NCI-H2081 treated with DMSO at 0.1 percent for 48 hours (cell line): Measurements from ENCODE around the gene NOC4L.
"Not testable (repeated sequence)": the region's sequence is repeated elsewhere in the genome, so short reads cannot be mapped to it uniquely, and the experiment has no call there.

Experiments
- DNase-seq: peaks from one replicate; lab custom pipeline; 2025; lab: John Stamatoyannopoulos, UW

The NOC4L gene

DNA sequence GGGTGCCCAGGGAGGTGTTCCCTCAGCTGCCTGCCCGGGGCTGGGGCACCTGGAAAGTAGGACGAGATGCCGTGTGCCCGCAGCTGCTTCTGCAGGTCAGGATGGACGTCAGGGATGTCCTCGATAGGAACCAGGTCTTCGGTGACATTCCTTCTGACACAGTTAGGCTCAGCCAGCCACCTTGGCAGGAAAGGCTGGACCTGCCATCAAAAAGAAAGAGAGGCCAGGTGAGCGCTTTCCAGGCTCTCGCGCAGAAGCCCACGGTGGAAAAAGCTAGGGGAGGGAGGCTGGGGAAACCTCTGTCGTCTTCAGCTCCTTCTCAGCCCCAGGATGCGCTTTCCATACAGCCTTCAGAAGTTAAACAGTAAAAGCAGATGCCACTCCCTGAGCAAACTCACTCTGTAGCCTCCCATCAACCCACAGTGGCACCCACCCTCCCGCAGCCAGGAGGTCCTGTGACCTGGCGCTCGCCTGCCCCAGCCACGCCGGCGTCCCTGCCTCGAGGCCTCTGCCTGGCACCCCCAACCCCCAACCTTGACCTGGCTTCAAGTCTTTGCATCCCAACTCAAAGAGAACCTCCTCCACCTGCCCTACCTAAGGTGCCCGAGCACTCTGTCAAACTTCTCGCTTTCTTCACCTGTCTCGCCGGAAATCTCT is 1.4 kb upstream of the NOC4L start:
- no peak for DNase-seq

GRCh38 chr12:132143336-132144071 is 753 bp upstream of the NOC4L start:
- DNase-seq, result no peak

DNA sequence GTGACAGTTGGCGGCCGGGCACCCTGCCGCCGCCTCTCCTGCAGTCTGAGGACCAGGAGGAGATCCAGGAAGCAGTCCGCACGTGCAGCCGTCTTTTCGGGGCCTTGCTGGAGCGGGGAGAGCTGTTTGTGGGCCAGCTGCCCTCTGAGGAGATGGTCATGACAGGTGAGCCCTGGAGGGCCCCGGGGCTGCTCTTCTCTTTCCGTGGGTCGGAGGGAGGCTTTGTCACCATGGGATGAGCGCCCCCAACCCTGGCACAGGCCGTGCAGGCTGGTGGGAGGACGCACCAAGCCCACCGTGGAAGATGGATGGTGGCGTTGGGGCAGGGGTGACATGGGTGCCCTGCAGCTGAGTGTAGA is 532 bp downstream of the NOC4L start:
- DNase-seq, result no peak

- no peak for DNase-seq
These were observed 1.1 kb downstream of the NOC4L start for GRCh38 chr12:132145334-132145733.

DNA sequence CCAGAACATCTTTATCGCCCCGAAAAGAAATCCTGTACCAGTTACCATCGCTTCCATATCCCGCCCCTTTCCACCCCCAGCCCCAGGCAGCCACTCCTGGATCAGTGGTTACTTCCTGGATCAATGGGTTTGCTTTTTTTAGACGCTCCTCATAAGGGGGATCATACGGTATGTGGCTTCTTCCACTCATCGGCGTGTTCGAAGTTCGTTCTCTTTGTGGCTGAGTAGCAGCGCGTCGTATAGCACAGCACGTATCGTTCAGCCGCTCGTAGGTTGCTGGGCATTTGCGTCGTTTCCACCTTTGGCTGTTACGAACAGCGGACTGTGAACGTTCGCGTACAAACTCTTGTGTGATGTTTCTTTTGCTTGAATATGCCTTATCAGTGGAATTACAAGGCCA is 1.8 kb downstream of the NOC4L start:
- DNase-seq, result no peak

- no peak for DNase-seq
These were observed 2.6 kb downstream of the NOC4L start for GRCh38 chr12:132146772-132147422.

DNA sequence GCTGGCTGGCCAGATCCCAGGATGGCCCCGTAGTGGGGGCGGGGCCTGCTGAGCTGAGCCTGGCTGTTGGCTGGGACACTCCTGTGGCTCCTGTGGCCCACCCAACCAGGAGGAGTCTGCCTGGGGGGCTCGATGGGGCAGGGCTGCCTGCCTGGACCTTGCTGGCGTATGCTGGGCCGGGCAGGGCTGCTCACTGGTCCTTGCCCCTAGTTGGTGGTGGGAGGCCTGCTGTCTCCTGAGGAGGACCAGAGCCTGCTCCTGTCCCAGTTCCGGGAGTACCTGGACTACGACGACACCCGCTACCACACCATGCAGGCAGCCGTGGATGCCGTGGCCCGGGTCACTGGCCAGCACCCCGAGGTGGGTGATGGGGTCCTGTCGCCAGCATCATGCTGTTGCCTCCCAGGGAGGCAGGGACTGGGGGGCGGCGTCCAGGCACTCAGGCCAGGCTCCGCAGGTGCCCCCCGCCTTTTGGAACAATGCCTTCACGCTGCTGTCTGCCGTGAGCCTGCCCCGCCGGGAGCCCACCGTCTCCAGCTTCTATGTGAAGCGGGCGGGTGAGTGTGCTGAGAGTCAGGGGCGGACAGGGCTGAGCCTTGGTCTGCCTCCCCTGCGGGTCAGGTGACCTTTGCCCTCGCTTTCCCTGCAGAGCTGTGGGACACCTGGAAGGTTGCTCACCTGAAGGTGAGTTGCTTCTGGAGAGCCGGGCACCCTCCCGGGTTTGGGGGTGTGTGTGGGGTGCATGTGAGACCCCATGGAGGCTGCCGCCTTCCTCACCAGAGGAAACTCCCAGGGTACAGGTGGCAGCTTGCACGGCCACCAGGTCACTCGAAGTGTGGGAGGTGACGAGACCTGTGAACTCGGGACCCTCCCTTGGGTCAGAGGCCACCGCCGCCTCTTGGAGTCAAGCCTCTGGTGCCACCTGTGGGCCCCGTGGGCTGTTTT is 3.4 kb downstream of the NOC4L start:
- DNase-seq, result no peak

DNA sequence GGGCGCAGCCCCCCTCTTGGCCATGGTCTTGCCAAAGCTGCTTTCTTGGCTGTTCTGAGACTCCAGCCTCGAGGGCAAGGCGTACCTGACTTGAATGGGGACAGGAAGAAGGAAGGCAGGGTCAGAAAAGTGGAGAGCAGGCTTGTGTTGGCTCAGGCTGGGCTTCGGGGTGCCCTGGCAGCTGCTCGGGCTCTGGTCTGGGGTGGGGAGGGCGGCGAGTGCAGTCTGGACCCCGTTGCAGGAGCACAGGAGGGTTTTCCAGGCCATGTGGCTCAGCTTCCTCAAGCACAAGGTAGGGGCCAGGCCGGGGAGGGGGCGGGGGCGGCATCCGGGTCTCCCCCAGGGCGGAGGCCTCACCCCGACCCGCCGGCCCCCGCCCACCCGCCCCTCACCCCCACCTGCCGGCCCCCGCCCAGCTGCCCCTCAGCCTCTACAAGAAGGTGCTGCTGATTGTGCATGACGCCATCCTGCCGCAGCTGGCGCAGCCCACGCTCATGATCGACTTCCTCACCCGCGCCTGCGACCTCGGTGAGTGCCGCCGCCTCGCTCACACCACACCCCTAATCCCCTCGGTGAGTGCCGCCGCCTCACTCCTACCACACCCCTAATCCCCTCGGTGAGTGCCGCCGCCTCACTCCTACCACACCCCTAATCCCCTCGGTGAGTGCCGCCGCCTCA is 4.2 kb downstream of the NOC4L start:
- DNase-seq, result no peak

GRCh38 chr12:132149526-132149925 is 5.3 kb downstream of the NOC4L start:
- not testable (repeated sequence) for DNase-seq

GRCh38 chr12:132150780-132151144 is 6.5 kb downstream of the NOC4L start:
- no peak for DNase-seq

- no peak for DNase-seq
These were observed 7.0 kb downstream of the NOC4L start for GRCh38 chr12:132151145-132151765.

- no peak for DNase-seq
These were observed 7.6 kb downstream of the NOC4L start for GRCh38 chr12:132151766-132152410.

- DNase-seq, result no peak
These were observed 8.2 kb downstream of the NOC4L start for GRCh38 chr12:132152411-132152821.

DNA sequence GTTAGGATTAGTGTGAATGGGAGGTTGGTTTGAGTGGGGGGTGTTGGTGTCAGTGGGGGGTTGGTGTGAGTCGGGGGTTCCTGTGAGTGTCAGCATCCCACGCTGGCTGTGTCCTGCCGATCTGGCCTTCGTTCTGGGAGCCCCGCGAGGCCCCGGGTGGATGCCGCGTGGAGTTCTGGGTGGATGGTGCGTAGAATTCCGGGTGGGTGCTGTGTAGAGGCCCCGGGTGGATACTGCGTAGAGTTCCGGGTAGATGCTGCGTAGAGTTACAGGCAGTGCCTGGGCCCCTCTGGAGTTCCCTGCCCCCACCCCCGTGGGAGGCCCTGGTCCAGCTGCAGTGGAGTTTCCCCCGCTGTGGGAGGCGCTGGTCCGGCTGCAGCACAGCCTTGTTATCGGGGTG is 8.7 kb downstream of the NOC4L start:
- DNase-seq, result no peak

- DNase-seq, result no peak
These were observed 9.5 kb downstream of the NOC4L start for GRCh38 chr12:132153501-132154340.

- no peak for DNase-seq
These were observed 10.1 kb downstream of the NOC4L start for GRCh38 chr12:132154341-132154761.

DNA sequence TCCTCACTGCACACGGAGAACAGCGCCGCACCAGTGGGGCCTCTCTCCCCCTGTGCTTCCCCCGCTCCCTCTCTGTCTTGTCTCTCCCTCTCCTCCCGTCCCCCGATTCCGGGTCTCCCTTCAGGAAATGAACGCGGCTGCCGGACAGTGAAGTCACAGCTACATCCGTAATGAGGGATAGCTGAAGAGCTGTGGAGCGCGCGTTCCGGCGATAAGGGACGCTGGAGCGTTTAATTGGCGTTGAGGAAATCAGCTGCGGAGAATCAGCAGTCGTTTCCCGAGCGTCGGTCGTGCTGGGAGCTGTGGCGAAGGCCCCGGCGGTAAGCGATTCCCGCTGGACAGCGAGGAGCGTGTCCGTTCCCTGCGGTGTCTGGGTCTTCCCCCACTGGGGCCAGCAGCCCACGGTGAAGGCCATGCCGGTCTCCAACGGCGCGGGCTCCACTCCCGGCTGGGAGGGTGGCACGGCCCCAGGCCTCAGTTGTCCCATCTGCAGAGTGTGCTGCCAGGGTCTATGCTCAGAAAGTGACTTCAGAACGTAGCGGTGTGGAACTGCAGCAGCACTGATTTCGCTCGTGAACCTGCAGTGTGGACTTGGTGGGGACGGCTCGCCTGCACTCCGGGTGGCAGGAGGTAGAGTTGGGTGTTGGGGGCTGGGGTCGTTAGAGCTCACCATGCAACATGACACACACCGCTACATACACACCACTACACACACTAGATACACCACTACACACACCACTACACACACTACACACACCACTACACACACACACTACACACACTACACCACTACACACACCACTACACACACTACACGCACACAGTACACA is 10.9 kb downstream of the NOC4L start:
- DNase-seq, result no peak

DNA sequence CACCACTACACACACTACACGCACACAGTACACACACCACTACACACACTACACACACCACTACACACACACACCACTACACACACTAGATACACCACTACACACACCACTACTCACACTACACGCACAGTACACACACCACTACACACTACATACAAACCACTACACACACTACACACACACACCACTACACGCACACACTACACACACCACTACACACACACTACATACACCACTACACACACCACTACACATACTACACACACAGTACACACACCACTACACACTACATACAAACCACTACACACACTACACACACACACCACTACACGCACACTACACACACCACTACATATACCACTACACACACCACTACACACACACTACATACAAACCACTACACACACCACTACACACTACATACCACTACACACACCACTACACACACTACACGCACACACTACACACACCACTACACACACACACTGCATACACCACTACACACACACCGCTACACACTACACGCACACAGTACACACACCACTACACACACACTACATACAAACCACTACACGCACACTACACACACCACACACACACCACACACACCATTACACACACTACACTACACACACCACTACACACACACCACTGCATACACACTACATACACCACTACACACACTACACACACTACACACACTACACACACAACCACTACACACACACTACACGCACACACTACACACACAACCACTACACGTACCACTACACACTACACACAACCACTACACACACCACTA is 11.7 kb downstream of the NOC4L start:
- DNase-seq, result no peak
